Left ventricle myocardium inferior (tissue), 1 donor: ENCODE measurements around the gene ELF1. TPM values are rescaled to one million over a fixed set of nuclear protein-coding genes. Genes with fewer than 3 reads are reported as not detected.

Experiments used
- DNase-seq: peaks from one replicate; pipeline ENCODE4 v3.0.0-alpha.2; 2020
- H3K27ac ChIP-seq: fragments of 200-600 bp; replicated peaks from 2 replicates; pipeline ENCODE4 v1.8.0; 2021
- H3K27me3 ChIP-seq: fragments of 200-600 bp; 2 replicates; pipeline ENCODE4 v1.8.0; 2021; ENCODE audit warnings: low read depth
- H3K36me3 ChIP-seq: fragments of 200-600 bp; 2 replicates; pipeline ENCODE4 v1.8.0; 2021
- H3K4me1 ChIP-seq: fragments of 200-600 bp; 2 replicates; pipeline ENCODE4 v1.8.0; 2021
- H3K4me3 ChIP-seq: fragments of 200-600 bp; 2 replicates; pipeline ENCODE4 v1.8.0; 2021; ENCODE audit warnings: mild to moderate bottlenecking, moderate library complexity
- H3K9me3 ChIP-seq: fragments of 200-600 bp; replicated peaks from 2 replicates; pipeline ENCODE4 v1.8.0; 2021
- intact Hi-C: fragments of 100-400 bp; cut with micrococcal nuclease; formaldehyde crosslinking; loops from one replicate; pipeline ENCODE4 v1.11.0; 2022
- total RNA-seq: library from RNA; stranded (reverse); fragmentation: NEBNext Ultra II Directional; extraction: Animal tissue kit (Norgen Biotek cat#: 25700); gene quantifications from one replicate; pipeline ENCODE4 v1.2.1, GENCODE V29; 2021
- TF ChIP-seq, protein P1 (sequence below): fragments of 200-600 bp; IDR thresholded peaks from 2 replicates; pipeline ENCODE4 v1.8.0; 2021; ENCODE audit warnings: antibody characterized with exemption, mild to moderate bottlenecking, borderline replicate concordance
- donor health status: DM: no; HTN: yes; CAD: no; lungs with severe emphysema.

ELF1 gene
- total RNA-seq, 1 donor from 2014 or later: 31.1 TPM

DNA sequence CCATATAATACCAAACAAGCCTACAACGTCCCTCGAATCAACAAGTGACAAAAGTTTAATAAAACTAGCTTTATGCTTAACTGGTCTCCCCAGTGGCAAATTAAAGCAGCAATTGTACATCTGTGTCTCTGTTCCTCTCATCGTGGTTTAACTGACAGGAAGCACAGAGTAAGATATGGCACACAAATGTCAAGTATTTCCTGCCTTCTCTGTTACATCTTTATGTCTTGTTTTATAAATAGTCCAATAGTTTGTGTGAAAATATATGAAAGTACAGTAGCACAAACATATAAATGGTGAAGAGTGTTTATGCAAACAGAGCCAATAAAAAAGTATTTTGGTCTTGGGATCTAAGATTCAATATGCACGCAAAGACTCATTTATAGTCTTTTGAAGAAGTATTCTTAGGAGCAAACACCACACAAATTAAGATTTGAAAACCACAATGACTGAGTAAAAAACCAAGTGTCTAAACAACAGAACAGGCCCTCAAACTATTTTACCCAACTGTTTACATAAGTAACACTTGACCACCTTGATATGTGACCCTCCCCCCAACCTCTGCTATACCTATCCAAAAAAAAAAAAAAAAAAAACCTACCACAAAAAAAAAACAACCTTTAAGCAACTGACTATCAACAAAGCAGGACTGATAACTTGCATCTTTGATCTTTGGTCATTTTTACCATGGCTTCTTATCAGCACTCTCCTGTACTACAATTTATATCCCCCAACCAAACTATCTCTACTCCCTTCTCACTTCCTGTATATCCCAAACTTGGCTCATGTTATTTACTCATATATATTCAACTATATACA, 14.0 kb downstream of the ELF1 start:
- TF ChIP-seq, protein P1, sequence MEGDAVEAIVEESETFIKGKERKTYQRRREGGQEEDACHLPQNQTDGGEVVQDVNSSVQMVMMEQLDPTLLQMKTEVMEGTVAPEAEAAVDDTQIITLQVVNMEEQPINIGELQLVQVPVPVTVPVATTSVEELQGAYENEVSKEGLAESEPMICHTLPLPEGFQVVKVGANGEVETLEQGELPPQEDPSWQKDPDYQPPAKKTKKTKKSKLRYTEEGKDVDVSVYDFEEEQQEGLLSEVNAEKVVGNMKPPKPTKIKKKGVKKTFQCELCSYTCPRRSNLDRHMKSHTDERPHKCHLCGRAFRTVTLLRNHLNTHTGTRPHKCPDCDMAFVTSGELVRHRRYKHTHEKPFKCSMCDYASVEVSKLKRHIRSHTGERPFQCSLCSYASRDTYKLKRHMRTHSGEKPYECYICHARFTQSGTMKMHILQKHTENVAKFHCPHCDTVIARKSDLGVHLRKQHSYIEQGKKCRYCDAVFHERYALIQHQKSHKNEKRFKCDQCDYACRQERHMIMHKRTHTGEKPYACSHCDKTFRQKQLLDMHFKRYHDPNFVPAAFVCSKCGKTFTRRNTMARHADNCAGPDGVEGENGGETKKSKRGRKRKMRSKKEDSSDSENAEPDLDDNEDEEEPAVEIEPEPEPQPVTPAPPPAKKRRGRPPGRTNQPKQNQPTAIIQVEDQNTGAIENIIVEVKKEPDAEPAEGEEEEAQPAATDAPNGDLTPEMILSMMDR: no peak
- no peak overlapping the region for H3K4me3 ChIP-seq
- DNase-seq: no peak
- peaks cover 73% of the 10 kb centered on the region for H3K4me1 ChIP-seq
- no peak overlapping the region for H3K27ac ChIP-seq
- no peaks in the 10 kb centered on the region for H3K9me3 ChIP-seq
- no peaks in the 10 kb centered on the region for H3K36me3 ChIP-seq
- intact Hi-C loops: no loop called here
- H3K27me3 ChIP-seq: no peaks in the 10 kb centered on the region

DNA sequence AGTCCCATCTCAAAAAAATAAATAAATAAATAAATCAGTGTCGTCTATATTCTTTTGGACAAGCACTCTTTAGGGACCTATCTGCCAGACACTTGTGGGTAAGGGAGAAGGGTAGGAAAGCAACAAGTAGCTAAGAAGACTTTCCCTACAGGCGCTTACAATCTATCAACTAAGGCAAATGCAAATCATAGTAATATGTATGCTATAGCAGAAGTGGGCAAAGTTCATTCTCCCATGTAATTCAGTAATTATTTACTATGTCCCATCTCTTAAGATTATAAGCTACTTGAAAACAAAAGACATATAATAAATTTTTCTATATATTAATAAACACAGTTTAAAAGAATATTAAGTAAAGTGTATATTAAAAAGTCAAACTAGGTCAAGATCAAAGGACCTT, 16.5 kb downstream of the ELF1 start:
- intact Hi-C loops: no loop called here
- no peak for DNase-seq
- peaks cover 81% of the 10 kb centered on the region for H3K4me1 ChIP-seq
- H3K9me3 ChIP-seq: no peaks in the 10 kb centered on the region
- H3K4me3 ChIP-seq: no peak overlapping the region
- TF ChIP-seq, protein P1: no peak
- no peak overlapping the region for H3K27ac ChIP-seq
- H3K27me3 ChIP-seq: no peaks in the 10 kb centered on the region
- H3K36me3 ChIP-seq: no peaks in the 10 kb centered on the region

DNA sequence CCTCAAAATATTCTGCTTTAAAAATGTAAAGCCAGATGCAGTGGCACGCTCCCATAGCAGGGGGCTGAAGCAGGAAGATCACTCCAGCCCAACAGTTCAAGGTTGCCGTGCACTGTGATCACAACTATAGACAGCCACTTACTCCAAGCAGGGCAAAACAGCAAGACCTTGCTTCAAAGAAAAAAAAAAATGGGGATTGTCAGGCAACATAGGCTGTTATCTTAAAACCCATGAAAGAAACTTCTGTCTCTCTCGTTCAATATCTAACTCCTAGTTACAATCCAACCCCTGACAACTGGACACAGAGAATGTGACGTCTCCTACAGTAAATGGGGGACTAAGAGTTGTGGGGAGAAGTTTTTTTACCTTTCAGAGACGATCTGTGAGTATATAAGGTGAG, 17.4 kb downstream of the ELF1 start:
- Histone ChIP-seq H3K4me3 (no peak overlapping the region), H3K9me3 (no peaks in the 10 kb centered on the region), H3K27ac (no peak overlapping the region), H3K27me3 (no peaks in the 10 kb centered on the region), H3K4me1 (peaks cover 79% of the 10 kb centered on the region), H3K36me3 (no peaks in the 10 kb centered on the region)
- TF ChIP-seq, protein P1: no peak
- DNase-seq: no peak
- intact Hi-C loops: no loop called here

DNA sequence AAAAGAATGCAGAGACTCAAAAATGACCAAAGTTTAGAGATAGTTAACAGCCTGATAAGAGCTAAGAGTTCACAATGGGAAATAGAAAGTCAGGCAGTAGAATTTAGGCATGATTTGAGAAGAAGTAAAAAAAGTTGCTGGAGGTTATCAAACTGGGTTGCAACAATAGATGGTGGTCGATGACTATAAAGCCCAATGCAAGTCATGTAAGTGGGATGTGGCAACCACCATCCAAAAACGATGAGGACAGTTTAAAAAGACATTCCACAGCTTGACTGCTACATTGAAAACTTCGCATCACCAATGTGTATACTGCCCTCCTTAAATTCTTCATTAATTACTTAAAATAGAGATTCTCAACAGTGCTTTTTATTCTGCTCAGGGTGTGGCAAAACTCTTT, 19.7 kb downstream of the ELF1 start:
- no peak overlapping the region for H3K27ac ChIP-seq
- H3K4me1 ChIP-seq: peaks cover 78% of the 10 kb centered on the region
- intact Hi-C loops: no loop called here
- TF ChIP-seq, protein P1: no peak
- H3K27me3 ChIP-seq: no peaks in the 10 kb centered on the region
- no peak overlapping the region for H3K4me3 ChIP-seq
- no peaks in the 10 kb centered on the region for H3K9me3 ChIP-seq
- H3K36me3 ChIP-seq: no peaks in the 10 kb centered on the region
- no peak for DNase-seq

DNA sequence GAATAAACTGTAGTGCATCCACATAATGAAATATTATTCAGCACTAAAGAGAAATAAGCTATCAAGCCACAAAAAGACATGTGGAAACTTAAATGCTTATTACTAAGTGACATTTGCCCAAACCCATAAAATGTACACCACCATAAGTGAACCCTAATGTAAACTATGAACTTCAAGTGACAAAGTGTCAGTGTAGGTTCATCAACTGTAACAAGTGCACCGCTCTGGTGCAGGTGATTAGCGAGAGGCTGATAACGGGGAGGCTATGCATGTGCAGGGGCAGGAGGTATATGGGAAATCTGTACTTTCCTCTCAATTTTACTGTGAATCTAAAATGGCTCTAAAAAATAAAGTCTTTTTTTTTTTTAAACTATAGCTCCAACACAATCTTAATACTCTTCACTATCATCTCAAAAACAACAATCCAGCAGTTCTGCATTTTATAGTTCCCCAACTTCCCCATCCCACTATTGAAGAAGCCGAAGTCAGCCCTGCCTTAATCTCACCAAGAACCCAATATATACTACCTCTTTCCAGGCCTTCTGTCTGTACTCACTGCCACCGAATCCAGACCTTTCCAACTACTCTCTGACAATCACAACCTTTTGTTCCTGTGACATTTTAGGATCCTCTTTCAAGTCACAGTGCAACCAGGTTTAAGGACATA, 22.6 kb downstream of the ELF1 start:
- Histone ChIP-seq H3K4me1 (peaks cover 72% of the 10 kb centered on the region), H3K4me3 (no peak overlapping the region), H3K36me3 (no peaks in the 10 kb centered on the region), H3K9me3 (no peaks in the 10 kb centered on the region), H3K27me3 (no peaks in the 10 kb centered on the region), H3K27ac (no peak overlapping the region)
- TF ChIP-seq, protein P1: no peak
- intact Hi-C loops: no loop called here
- DNase-seq: no peak
